ENCODE measurements around the gene CMIP.
"Not testable (repeated sequence)": the region's sequence is repeated elsewhere in the genome, so short reads cannot be mapped to it uniquely, and the experiment has no call there.

The CMIP gene

DNA sequence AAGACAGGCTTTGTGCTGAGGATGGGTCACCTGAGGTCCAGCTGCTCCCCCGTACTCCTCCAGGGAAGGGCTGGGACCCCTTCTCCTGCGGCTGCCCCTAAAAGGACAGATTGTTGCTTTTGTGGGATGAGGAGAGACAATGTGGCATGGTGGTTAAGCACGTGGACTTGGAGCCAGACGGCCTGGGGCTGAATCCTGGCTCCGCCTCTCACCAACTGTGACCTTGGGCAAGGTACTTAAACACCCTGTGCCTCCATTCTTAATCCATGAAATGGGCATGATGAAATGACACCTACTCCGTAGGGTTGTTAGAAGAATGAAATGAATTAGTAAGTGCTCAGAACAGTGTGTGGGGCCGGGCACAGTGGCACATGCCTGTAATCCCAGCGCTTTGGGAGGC, 294.9 kb downstream of the CMIP start:
- no peak for TF ChIP-seq EZH2phosphoT487 (conservative IDR thresholded peaks at IDR 0.05; ENCODE audit: low read length)
- TF ChIP-seq, protein P1, sequence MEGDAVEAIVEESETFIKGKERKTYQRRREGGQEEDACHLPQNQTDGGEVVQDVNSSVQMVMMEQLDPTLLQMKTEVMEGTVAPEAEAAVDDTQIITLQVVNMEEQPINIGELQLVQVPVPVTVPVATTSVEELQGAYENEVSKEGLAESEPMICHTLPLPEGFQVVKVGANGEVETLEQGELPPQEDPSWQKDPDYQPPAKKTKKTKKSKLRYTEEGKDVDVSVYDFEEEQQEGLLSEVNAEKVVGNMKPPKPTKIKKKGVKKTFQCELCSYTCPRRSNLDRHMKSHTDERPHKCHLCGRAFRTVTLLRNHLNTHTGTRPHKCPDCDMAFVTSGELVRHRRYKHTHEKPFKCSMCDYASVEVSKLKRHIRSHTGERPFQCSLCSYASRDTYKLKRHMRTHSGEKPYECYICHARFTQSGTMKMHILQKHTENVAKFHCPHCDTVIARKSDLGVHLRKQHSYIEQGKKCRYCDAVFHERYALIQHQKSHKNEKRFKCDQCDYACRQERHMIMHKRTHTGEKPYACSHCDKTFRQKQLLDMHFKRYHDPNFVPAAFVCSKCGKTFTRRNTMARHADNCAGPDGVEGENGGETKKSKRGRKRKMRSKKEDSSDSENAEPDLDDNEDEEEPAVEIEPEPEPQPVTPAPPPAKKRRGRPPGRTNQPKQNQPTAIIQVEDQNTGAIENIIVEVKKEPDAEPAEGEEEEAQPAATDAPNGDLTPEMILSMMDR (IDR thresholded peaks at IDR 0.05; ENCODE audit: insufficient read depth, low read length, poor library complexity, severe bottlenecking) = no peak
- no peaks in the 10 kb centered on the region for H3K9me2 ChIP-seq (replicated peaks; ENCODE audit: insufficient read depth, low read length)
- peak overlapping the region; percentile 97 for H3K27ac ChIP-seq (ENCODE audit: low read depth, low read length)
- H3K79me2 ChIP-seq (ENCODE audit: insufficient read depth, low read length) = peaks cover 37% of the 10 kb centered on the region
- no peaks in the 10 kb centered on the region for H3K36me3 ChIP-seq (ENCODE audit: low read length)
- no peaks in the 10 kb centered on the region for H4K20me1 ChIP-seq (ENCODE audit: low read depth, low read length)
- H3K9ac ChIP-seq (ENCODE audit: low read length) = peak overlapping the region; percentile 89
- peaks cover 31% of the 10 kb centered on the region for H3F3A ChIP-seq (ENCODE audit: insufficient read depth)
- H3K4me3 ChIP-seq (ENCODE audit: insufficient read depth, low read length, poor library complexity, severe bottlenecking) = peak overlapping the region; percentile 58
- H3K9me3 ChIP-seq (ENCODE audit: insufficient read depth, low read length) = no peaks in the 10 kb centered on the region
- H3K27me3 ChIP-seq (ENCODE audit: low read length) = no peaks in the 10 kb centered on the region
- H3K4me2 ChIP-seq (ENCODE audit: low read depth, low read length, poor library complexity, severe bottlenecking) = peak overlapping the region; percentile 95
- H2AFZ ChIP-seq (ENCODE audit: low read depth, low read length, severe bottlenecking) = no peak overlapping the region

DNA sequence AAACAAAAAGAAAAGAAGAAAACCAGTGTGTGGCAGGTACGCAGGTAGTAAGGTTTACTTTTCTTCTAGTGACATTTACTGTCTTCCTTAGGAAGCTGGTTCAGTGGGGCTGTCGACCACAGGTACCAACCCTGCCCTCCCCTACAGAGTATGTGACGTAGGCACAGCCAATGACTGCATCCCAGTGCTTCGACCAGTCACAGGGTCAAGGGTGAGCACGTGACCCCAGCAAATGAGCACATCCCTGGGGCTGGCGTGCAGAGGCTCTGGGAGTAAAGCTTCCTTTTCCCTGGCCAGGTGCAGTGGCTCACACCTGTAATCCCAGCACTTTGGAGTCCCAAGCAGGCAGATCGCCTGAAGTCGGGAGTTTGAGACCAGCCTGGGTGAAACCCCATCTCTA, 295.6 kb downstream of the CMIP start:
- no peaks in the 10 kb centered on the region for H3K9me2 ChIP-seq (replicated peaks; ENCODE audit: insufficient read depth, low read length)
- H3K27ac ChIP-seq (ENCODE audit: low read depth, low read length) = peak overlapping the region; percentile 97
- H3K36me3 ChIP-seq (ENCODE audit: low read length) = no peaks in the 10 kb centered on the region
- H3K9me3 ChIP-seq (ENCODE audit: insufficient read depth, low read length) = no peaks in the 10 kb centered on the region
- peak overlapping the region; percentile 58 for H3K4me3 ChIP-seq (ENCODE audit: insufficient read depth, low read length, poor library complexity, severe bottlenecking)
- H3K79me2 ChIP-seq (ENCODE audit: insufficient read depth, low read length) = peaks cover 37% of the 10 kb centered on the region
- no peaks in the 10 kb centered on the region for H3K27me3 ChIP-seq (ENCODE audit: low read length)
- H3F3A ChIP-seq (ENCODE audit: insufficient read depth) = peaks cover 34% of the 10 kb centered on the region
- H4K20me1 ChIP-seq (ENCODE audit: low read depth, low read length) = no peaks in the 10 kb centered on the region
- H2AFZ ChIP-seq (ENCODE audit: low read depth, low read length, severe bottlenecking) = no peak overlapping the region
- TF ChIP-seq, protein P1 (IDR thresholded peaks at IDR 0.05; ENCODE audit: insufficient read depth, low read length, poor library complexity, severe bottlenecking) = no peak
- no peak for TF ChIP-seq EZH2phosphoT487 (conservative IDR thresholded peaks at IDR 0.05; ENCODE audit: low read length)
- H3K9ac ChIP-seq (ENCODE audit: low read length) = peak overlapping the region; percentile 89
- H3K4me2 ChIP-seq (ENCODE audit: low read depth, low read length, poor library complexity, severe bottlenecking) = peak overlapping the region; percentile 95

DNA sequence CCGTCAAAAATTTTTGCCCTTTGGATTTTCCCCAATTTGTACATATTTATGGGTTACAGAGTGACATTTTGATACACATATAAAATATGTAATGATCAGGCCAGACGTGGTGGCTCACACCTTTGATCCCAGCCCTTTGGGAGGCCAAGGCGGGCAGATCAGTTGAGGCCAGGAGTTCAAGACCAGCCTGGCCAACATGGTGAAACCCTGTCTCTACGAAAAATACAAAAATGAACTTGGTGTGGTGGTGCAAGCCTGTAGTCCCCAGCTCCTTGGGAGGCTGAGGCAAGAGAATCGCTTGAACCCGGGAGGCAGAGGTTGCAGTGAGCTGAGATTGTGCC, 296.8 kb downstream of the CMIP start:
- H2AFZ ChIP-seq (ENCODE audit: low read depth, low read length, severe bottlenecking); H3K9me3 ChIP-seq (ENCODE audit: insufficient read depth, low read length); H3K4me3 ChIP-seq (ENCODE audit: insufficient read depth, low read length, poor library complexity, severe bottlenecking); H3K36me3 ChIP-seq (ENCODE audit: low read length); H3K27ac ChIP-seq (ENCODE audit: low read depth, low read length); H3K9ac ChIP-seq (ENCODE audit: low read length); H3K27me3 ChIP-seq (ENCODE audit: low read length); H4K20me1 ChIP-seq (ENCODE audit: low read depth, low read length); H3K9me2 ChIP-seq (replicated peaks; ENCODE audit: insufficient read depth, low read length): not testable (repeated sequence)
- Histone ChIP-seq H3K4me2 (ENCODE audit: low read depth, low read length, poor library complexity, severe bottlenecking) (peak overlapping the region; percentile 95), H3F3A (ENCODE audit: insufficient read depth) (peaks cover 35% of the 10 kb centered on the region), H3K79me2 (ENCODE audit: insufficient read depth, low read length) (peaks cover 50% of the 10 kb centered on the region)

DNA sequence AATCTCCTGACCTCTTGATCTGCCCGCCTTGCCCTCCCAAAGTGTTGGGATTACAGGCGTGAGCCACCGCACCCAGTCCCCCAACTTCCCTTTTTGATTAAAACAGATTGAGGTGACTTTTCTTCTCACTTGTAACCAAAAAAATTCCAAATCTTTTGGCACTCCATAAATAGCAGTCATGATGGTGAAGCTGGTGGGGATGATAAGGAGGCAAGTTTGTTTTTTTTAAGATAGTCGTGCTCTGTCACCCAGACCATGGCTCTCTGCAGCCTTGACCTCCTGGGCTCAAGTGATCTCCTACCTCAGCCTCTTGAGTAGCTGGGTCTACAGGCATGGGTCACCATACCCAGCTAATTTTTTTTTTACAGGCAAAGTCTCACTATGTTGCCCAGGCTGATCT, 299.8 kb downstream of the CMIP start:
- Histone ChIP-seq H3F3A (ENCODE audit: insufficient read depth) (peaks cover 37% of the 10 kb centered on the region), H3K27me3 (ENCODE audit: low read length) (no peaks in the 10 kb centered on the region), H2AFZ (ENCODE audit: low read depth, low read length, severe bottlenecking) (no peak overlapping the region), H3K9me2 (replicated peaks; ENCODE audit: insufficient read depth, low read length) (no peaks in the 10 kb centered on the region), H3K27ac (ENCODE audit: low read depth, low read length) (no peak overlapping the region), H3K4me3 (ENCODE audit: insufficient read depth, low read length, poor library complexity, severe bottlenecking) (no peak overlapping the region), H3K79me2 (ENCODE audit: insufficient read depth, low read length) (peaks cover 69% of the 10 kb centered on the region), H3K36me3 (ENCODE audit: low read length) (no peaks in the 10 kb centered on the region), H3K9ac (ENCODE audit: low read length) (no peak overlapping the region), H4K20me1 (ENCODE audit: low read depth, low read length) (no peaks in the 10 kb centered on the region), H3K4me2 (ENCODE audit: low read depth, low read length, poor library complexity, severe bottlenecking) (no peak overlapping the region), H3K9me3 (ENCODE audit: insufficient read depth, low read length) (no peaks in the 10 kb centered on the region)
- TF ChIP-seq, protein P1 (IDR thresholded peaks at IDR 0.05; ENCODE audit: insufficient read depth, low read length, poor library complexity, severe bottlenecking) = no peak
- no peak for TF ChIP-seq EZH2phosphoT487 (conservative IDR thresholded peaks at IDR 0.05; ENCODE audit: low read length)
